Activated B cell treated with CpG ODN at 0.5 μM for 24 hours (primary cell): ENCODE data around the gene MYO18A. TPM values are rescaled to one million over a fixed set of nuclear protein-coding genes. Genes with fewer than 3 reads are reported as not detected.

Source experiments
- ATAC-seq: fragments of 200-7000 bp; cut with Tn5 transposase; one replicate; pipeline ENCODE4 v1.10.0; 2021; ENCODE audit warnings: low read depth, mild to moderate bottlenecking, moderate library complexity
- CTCF ChIA-PET: fragments of 350-600 bp; sonication (Branson Sonifier 250); formaldehyde crosslinking; loops from one replicate; lab custom pipeline; 2021; ENCODE audit warnings: antibody characterized with exemption; lab: Charles Lee
- POLR2A ChIA-PET: fragments of 350-600 bp; sonication (Branson Sonifier 250); formaldehyde crosslinking; loops from one replicate; lab custom pipeline; 2021; ENCODE audit warnings: antibody characterized with exemption; lab: Charles Lee
- DNase-seq: peaks from one replicate; pipeline ENCODE4 v3.0.0; 2022
- H3K27ac Mint-ChIP-seq: one replicate; pipeline ENCODE4 v1.8.0; 2020; ENCODE audit warnings: mixed read lengths
- H3K27me3 Mint-ChIP-seq: one replicate; pipeline ENCODE4 v1.8.0; 2021; ENCODE audit warnings: mixed read lengths
- H3K36me3 Mint-ChIP-seq: one replicate; pipeline ENCODE4 v1.8.0; 2021; ENCODE audit warnings: low read depth, mixed read lengths
- H3K4me1 Mint-ChIP-seq: one replicate; pipeline ENCODE4 v1.8.0; 2021; ENCODE audit warnings: mixed read lengths
- H3K4me3 Mint-ChIP-seq: one replicate; pipeline ENCODE4 v1.8.0; 2020; ENCODE audit warnings: mild to moderate bottlenecking, mixed read lengths
- H3K9me3 Mint-ChIP-seq: one replicate; pipeline ENCODE4 v1.8.0; 2020; ENCODE audit warnings: mixed read lengths
- CTCF ChIP-seq: fragments of 200-600 bp; IDR thresholded peaks from one replicate; pipeline ENCODE4 v1.8.0; 2022; ENCODE audit warnings: antibody characterized with exemption, mild to moderate bottlenecking
- intact Hi-C: fragments of 100-400 bp; cut with micrococcal nuclease; formaldehyde crosslinking; loops from one replicate; pipeline ENCODE4 v1.15.1; 2024
- total RNA-seq: library from RNA; stranded (reverse); gene quantifications from 2 replicates; pipeline ENCODE4 v1.2.3, GENCODE V29; 2022

MYO18A gene
- total RNA-seq, 1 donor from 2014 or later: 79.8 TPM

GRCh38 chr17:29181226-29181625 is 1.0 kb upstream of the MYO18A start:
- intact Hi-C loops: loop anchor here (2.0 kb wide), 1 partner anchor 38 kb away; no protein-coding TSS in a partner anchor
- POLR2A ChIA-PET: interaction anchor here (6.0 kb wide), 1 partner anchor 32 kb away, joined by 63 read pairs; no protein-coding TSS in a partner anchor
- no peak overlapping the region for H3K27ac Mint-ChIP-seq

GRCh38 chr17:29180788-29181160 is 576 bp upstream of the MYO18A start:
- DNase-seq (no peak), ATAC-seq (no peak)
- no peaks in the 10 kb centered on the region for H3K9me3 Mint-ChIP-seq
- ChIA-PET POLR2A (interaction anchor here (1.0 to 6.0 kb wide), 7 partner anchors 14 to 113 kb away, joined by 3 to 63 read pairs (median 10); partner anchors contain the start of gene NUFIP2), CTCF (interaction anchor here (0.7 to 11.9 kb wide), 17 partner anchors 9 to 1181 kb away, joined by 3 to 201 read pairs (median 5); no protein-coding TSS in a partner anchor)
- H3K36me3 Mint-ChIP-seq: no peaks in the 10 kb centered on the region
- H3K4me1 Mint-ChIP-seq: peaks cover 13% of the 10 kb centered on the region
- peak overlapping the region; percentile 57 for H3K4me3 Mint-ChIP-seq
- TF ChIP-seq CTCF: no peak
- peaks cover 9% of the 10 kb centered on the region for H3K27me3 Mint-ChIP-seq
- no peak overlapping the region for H3K27ac Mint-ChIP-seq
- intact Hi-C loops: loop anchor here (1.0 to 2.0 kb wide), 3 partner anchors 31 to 56 kb away; no protein-coding TSS in a partner anchor

More at GRCh38 chr17:29181226-29181625, 1.0 kb upstream of the MYO18A start:
- Mint-ChIP-seq H3K9me3 (no peaks in the 10 kb centered on the region), H3K27me3 (peaks cover 9% of the 10 kb centered on the region), H3K4me1 (peaks cover 9% of the 10 kb centered on the region), H3K36me3 (no peaks in the 10 kb centered on the region), H3K4me3 (no peak overlapping the region)
- no peak for ATAC-seq
- no peak for DNase-seq
- TF ChIP-seq CTCF: no peak
- CTCF ChIA-PET: interaction anchor here (0.7 to 11.9 kb wide), 5 partner anchors 12 to 61 kb away, joined by 3 to 201 read pairs (median 8); no protein-coding TSS in a partner anchor

GRCh38 chr17:29179232-29180033 is 765 bp downstream of the MYO18A start:
- intact Hi-C loops: loop anchor here (1.0 to 2.0 kb wide), 3 partner anchors 30 to 55 kb away; no protein-coding TSS in a partner anchor
- H3K9me3 Mint-ChIP-seq: no peaks in the 10 kb centered on the region
- no peak overlapping the region for H3K27ac Mint-ChIP-seq
- peak overlapping the region; percentile 11 for H3K4me3 Mint-ChIP-seq
- H3K27me3 Mint-ChIP-seq: peaks cover 9% of the 10 kb centered on the region
- CTCF ChIA-PET: interaction anchor here (0.8 to 11.9 kb wide), 15 partner anchors 10 to 214 kb away, joined by 3 to 201 read pairs (median 5); no protein-coding TSS in a partner anchor
- H3K4me1 Mint-ChIP-seq: peaks cover 13% of the 10 kb centered on the region
- no peak for DNase-seq
- POLR2A ChIA-PET: interaction anchor here (0.6 to 6.0 kb wide), 9 partner anchors 16 to 115 kb away, joined by 3 to 63 read pairs (median 4); partner anchors contain the start of gene NUFIP2
- H3K36me3 Mint-ChIP-seq: no peaks in the 10 kb centered on the region
- no peak for ATAC-seq
- TF ChIP-seq CTCF: no peak

GRCh38 chr17:29178750-29179231 is 1.4 kb downstream of the MYO18A start:
- Mint-ChIP-seq H3K9me3 (no peaks in the 10 kb centered on the region), H3K27ac (no peak overlapping the region), H3K4me3 (peak overlapping the region; percentile 41), H3K27me3 (peaks cover 7% of the 10 kb centered on the region), H3K4me1 (peaks cover 13% of the 10 kb centered on the region), H3K36me3 (no peaks in the 10 kb centered on the region)
- intact Hi-C loops: no loop called here
- ChIA-PET CTCF (interaction anchor here (1.0 to 11.9 kb wide), 7 partner anchors 30 to 67 kb away, joined by 3 to 201 read pairs (median 6); no protein-coding TSS in a partner anchor), POLR2A (interaction anchor here (0.6 to 6.0 kb wide), 5 partner anchors 15 to 115 kb away, joined by 3 to 63 read pairs (median 6); partner anchors contain the start of gene NUFIP2)
- TF ChIP-seq CTCF: no peak
- ATAC-seq (no peak), DNase-seq (no peak)
